HG03103 (cell line): ENCODE measurements around the gene FAAP100.
"Not testable (repeated sequence)": the region's sequence is repeated elsewhere in the genome, so short reads cannot be mapped to it uniquely, and the experiment has no call there.

Source experiments
- ATAC-seq: cut with Tn5 transposase; IDR thresholded peaks from one replicate; pipeline ENCODE4 v1.9.1; 2021; ENCODE audit warnings: low read depth; ENCODE audit not compliant: unreplicated experiment

The FAAP100 gene, protein sequence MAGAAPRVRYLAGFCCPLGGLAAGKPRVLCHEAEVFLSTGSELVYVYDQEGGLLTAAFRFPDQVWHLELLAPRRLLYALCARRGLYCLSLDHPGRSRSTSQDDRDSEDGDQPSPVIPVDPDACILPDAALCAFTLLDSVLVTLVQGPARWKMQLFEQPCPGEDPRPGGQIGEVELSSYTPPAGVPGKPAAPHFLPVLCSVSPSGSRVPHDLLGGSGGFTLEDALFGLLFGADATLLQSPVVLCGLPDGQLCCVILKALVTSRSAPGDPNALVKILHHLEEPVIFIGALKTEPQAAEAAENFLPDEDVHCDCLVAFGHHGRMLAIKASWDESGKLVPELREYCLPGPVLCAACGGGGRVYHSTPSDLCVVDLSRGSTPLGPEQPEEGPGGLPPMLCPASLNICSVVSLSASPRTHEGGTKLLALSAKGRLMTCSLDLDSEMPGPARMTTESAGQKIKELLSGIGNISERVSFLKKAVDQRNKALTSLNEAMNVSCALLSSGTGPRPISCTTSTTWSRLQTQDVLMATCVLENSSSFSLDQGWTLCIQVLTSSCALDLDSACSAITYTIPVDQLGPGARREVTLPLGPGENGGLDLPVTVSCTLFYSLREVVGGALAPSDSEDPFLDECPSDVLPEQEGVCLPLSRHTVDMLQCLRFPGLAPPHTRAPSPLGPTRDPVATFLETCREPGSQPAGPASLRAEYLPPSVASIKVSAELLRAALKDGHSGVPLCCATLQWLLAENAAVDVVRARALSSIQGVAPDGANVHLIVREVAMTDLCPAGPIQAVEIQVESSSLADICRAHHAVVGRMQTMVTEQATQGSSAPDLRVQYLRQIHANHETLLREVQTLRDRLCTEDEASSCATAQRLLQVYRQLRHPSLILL

GRCh38 chr17:81552244-81553017 is at the start of gene FAAP100:
Gene FAAP100 (minus strand): TSS chr17:81552353. CDS start chr17:81552330, 23 bp downstream.
- peak; percentile 35 for ATAC-seq

DNA sequence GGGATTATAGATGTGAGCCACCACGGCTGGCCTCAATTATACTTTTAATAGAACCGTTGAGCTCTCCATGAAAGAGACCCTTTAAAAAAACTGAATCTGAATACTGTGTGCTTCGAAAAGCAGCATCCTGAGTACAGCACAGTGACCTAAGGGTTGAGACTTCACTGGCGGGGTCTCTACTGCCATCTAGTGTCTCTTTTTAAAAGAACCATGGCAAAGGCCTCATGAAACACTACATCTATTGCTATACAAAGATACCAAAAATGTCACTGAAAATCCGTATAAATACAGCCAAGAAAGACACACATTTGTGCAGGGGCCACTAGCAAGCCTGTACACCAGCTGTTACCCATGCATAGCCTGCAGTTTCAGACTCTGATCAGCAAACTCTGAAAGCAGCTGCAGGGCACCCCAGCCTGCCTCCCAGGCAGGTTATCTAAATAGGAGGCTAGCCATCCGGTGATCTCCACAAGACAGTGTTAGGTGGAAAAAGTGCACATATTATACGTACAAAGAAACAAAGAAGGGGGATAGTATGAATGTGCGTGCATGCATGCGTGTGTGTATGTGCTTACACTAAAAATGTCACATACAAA is 49.5 kb upstream of the FAAP100 start:
- no peak for ATAC-seq

DNA sequence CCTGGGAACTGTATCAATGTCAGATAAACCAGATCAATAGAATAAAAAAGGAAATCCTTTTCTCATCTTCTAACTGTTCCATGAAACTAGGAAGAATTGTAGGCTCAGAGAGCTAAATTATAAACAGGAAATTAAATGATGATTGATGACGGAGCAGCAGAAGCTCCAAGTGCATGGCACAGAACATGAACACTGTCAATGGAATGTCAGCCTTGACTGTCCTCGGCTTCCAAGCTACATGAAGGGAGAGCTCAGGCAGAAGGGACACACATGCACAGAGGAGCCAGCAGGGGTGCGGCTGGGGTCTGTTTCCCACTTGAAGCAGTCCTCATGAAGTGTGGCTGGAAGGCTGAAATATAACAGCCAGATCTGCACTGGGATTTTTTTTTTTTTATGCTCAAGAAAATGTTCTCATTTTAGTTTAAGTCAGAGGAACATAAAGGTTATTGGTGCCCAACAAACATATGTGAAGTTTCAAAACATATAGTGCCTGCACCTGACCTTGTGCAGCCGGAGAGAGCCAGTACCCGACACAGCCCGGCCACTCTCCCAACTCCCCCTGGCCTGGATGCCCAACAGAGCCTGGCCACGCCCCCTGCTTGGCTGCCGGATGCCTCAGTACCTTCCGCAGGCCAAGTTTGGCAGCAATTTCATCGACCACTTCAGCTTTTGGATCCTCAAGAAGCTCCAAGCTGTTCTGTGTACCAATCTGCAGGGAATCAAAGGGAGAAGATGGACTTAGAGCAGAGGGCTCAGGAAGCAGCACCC is 47.8 kb upstream of the FAAP100 start:
- ATAC-seq = no peak

GRCh38 chr17:81593105-81593871 is 41.1 kb upstream of the FAAP100 start:
- ATAC-seq = no peak

GRCh38 chr17:81591971-81592370 is 39.8 kb upstream of the FAAP100 start:
- no peak for ATAC-seq

DNA sequence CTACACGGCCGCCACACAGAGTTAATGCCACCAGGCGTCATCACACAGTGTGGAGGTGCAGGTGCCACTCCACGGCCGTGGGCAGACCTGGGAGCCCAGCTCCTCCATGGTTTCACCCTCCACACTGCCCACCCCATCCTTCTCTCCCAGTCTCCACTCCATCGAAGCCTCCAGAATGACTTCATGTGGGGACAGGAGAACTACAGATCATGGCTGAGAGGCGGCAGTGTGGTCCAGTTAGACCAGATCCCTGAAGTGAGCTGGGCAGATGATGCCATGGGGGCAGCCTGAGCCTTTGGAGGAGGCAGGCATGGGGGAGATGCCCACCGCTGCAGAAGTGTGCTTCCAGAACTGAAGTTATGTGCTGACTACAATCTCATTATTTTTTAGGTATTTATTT is 38.0 kb upstream of the FAAP100 start:
- ATAC-seq = no peak

GRCh38 chr17:81589612-81590011 is 37.5 kb upstream of the FAAP100 start:
- no peak for ATAC-seq

DNA sequence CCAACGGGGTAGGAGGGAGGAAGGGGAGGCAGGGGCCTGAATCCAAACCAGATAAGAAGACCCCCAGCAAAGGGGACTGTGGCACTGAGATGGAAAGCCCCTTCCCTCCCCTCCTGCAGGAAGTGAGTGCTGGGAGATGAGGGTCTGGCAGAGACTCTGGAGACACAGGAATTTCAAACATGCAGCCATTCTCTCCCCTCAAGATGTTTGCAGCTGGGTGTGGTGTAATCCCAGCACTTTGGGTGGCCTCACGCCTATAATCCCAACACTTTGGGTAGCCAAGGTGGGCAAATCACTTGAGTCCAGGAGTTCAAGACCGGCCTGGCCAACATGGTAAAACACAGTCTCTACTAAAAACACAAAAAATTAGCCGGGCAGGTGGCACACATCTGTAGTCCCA is 33.9 kb upstream of the FAAP100 start:
- ATAC-seq = no peak

- ATAC-seq = not testable (repeated sequence)
Observed at GRCh38 chr17:81584771-81585170, 32.6 kb upstream of the FAAP100 start.

DNA sequence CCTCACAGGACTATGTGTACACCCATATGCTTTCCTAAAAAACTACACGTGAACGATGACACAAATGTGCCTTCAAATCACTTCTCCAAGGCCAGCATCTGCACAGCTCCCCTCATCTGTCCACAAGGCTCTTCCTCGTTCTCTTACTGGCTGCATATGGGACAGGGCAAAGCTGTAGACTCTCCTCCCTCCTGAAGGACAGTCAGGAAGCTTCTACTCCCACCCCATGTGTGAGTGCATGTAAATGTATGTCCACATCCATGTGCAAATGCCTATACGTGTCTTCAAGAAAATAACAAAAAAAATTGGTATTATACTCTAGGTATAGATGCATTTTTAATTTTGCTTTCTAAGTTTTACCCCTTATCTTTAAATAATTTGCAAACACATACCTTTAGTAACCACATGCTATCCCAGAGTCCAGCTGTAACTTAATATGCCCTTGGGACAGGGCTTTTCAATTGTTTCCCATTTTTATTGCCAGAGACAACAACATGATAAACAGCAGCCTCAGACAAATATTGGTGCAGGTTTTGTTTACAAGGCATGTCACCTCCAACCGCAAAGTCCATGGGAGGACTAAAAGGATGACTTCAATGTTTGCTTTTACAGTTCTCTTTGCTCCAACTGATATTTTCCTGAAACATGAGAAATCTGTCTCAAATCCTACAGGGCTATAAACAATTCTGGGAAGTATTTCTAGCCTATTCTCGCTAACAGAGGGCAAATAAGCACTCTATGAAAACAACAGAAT is 31.6 kb upstream of the FAAP100 start:
- ATAC-seq = no peak

- ATAC-seq = no peak
Observed at GRCh38 chr17:81582749-81583148, 30.6 kb upstream of the FAAP100 start.

GRCh38 chr17:81582341-81582740 is 30.2 kb upstream of the FAAP100 start:
- no peak for ATAC-seq

GRCh38 chr17:81581758-81582157 is 29.6 kb upstream of the FAAP100 start:
- no peak for ATAC-seq

- ATAC-seq = no peak
Observed at GRCh38 chr17:81580481-81580880, 28.3 kb upstream of the FAAP100 start.

GRCh38 chr17:81579821-81580321 is 27.7 kb upstream of the FAAP100 start:
- no peak for ATAC-seq

- no peak for ATAC-seq
Observed at GRCh38 chr17:81579298-81579697, 27.1 kb upstream of the FAAP100 start.

DNA sequence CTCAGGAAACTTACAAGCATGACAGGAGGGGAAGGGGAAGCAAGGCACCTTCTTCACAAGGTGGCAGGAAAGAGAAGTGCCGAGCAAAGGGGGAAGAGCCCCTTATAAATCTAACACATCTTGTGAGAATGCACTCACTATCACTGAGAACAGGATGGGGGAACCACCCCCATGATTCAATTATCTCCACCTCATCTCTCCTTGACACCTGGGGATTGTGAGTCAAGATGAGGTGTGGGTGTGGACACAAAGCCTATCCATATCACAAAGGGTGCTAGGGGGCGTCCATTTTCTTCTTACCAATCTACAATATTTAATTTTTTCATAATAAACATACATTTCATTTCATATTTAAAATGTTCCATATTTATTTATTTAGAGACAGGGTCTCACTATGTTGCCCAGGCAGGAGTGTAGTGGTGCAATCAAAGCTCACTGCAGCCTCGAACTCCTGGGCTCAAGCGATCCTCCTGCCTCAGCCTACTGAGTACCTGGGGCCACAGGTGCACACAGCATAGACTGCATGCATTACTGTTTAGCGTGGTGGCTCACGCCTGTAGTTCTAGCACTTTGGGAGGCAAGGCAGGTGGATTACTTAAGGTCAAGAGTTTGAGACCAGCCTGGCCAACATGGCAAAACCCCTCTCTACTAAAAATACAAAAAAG is 26.5 kb upstream of the FAAP100 start:
- no peak for ATAC-seq

DNA sequence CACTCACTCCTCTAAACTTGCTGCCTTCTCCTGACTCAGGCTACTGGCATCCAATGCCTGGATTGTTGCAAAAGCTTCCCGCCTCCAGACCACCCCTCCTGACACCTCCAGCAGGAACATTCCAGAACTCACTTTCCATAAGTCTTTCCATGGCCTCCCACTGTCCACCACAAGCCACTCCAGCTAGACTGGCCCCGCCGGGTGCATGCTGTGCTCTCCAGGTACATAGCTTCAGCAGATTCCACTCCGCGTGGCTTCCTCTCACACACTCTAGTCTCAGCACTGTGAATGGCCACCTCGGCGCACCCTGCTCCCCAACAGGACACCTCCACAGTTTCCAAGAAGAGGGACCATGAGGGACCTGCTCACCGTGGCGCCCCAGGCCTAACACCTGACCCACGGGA is 25.9 kb upstream of the FAAP100 start:
- ATAC-seq = no peak
